GM19238 (cell line): Measurements from ENCODE around the gene FHL5.
"Not testable (repeated sequence)": the region's sequence is repeated elsewhere in the genome, so short reads cannot be mapped to it uniquely, and the experiment has no call there.

Experiments
- DNase-seq: peaks from one replicate; pipeline ENCODE4 v3.0.0; 2011; ENCODE audit warnings: low spot score; ENCODE audit not compliant: insufficient read length

Gene FHL5

DNA sequence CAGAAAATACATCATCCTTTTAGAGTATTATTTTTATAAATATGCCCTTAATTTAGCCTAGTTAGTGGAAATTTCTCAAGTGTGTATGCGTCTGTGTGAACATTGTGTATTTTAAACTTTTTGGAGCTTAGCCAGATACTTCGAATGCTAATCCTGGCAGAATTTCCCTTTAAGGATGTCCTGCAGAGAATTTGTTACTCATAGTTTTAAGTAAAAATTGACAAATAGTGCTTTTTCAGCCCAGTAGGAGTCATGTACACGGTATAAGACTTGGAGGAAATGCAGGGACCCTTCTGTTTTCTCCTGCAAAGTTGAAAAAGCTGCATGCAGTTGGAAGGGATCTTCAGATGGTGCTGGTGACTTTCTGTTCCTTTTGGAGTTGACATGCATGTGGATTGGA lies at the start of gene FHL5:
TSS of gene FHL5 (plus strand) at position 243 of the 400 bp plus-strand sequence. CDS start 40,486 bp downstream, outside the sequence.
- no peak for DNase-seq

GRCh38 chr6:96520171-96521115 lies 42.5 kb upstream of the FHL5 start:
- DNase-seq, result no peak

DNA sequence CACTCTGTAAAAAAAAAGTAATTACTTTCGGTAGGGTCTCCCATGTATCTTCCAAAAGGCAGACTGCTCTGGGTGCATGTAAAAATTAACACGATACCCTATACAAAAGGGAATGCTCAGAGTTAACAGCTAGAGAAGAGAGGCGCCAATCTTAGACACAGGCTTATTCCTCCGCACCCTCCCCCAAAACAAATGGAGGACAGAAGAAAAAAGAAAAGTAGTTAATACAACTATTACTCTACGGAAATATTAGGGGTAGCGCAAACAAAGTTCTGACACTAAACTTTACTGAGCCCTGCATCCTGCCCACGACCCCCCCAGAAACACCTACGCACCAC lies 41.7 kb upstream of the FHL5 start:
- DNase-seq, result no peak

DNA sequence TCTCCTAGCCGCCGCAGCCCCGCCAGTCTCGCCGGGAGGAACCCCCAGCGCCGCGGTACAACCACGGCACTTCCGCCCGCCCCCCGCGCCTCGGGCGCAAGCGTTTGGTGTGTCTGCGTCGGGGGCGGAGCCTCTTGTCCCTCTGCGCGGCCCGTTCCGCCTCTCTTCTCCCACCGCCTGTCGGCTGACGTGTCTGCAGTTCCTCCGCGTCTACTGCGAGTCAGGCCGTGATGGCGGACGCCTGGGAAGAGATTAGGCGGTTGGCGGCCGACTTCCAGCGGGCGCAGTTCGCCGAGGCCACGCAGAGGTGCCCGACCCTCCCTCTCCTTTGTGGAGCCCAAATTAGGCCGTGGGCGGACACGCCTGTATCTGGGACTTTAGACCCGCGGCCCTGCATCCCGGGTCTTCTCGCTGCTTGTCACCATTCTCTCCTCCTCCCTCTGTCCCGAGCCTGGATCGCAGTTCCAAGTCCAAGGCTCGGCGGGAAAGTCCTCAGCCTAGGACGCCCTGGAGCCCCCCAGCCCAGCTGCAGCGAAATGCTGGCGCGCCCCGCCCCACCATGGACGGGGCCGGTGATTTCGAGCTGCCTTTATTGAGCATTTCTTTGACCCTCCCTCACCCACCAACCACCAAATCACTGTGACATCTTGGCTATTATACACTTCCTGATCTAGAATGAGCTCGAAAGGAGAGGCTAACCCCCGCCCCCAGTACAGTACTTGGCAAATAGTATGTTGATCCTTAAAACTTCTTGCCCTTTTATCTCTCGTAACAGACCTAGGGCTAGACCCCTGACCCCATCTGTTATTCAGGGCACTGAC lies 41.1 kb upstream of the FHL5 start, which contains the start of gene UFL1:
TSS of gene UFL1 (plus strand) at position 163 of the 821 bp plus-strand sequence. CDS start at position 231, 68 bp downstream.
- DNase-seq, result peak; percentile 50

DNA sequence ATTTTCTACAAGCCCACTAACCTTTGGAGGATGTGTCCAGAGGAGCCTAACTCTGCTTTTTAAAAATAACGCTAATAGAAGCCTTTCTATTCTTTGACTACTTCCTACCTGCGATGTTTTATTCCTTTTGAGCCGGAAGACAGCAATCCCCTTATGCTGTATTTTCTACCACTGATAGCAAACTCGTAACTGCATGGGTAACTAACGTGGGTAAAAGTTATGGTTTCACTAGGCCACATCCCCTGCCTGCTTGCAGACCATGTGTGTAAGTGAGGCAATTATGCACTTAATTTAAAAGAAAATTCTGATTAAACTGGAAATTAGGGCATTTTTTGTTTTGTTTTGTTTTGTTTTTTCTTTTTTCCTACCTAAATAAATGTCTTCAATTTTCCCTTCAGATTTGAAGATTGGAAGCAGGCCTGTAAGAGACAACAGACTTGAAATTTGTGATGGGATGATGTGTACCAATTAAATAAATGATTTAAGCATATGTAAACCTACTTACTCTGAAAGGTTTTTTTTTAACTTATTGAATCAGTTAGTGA lies 40.4 kb upstream of the FHL5 start:
- DNase-seq, result no peak

GRCh38 chr6:96528193-96528592 lies 34.7 kb upstream of the FHL5 start:
- DNase-seq, result no peak

DNA sequence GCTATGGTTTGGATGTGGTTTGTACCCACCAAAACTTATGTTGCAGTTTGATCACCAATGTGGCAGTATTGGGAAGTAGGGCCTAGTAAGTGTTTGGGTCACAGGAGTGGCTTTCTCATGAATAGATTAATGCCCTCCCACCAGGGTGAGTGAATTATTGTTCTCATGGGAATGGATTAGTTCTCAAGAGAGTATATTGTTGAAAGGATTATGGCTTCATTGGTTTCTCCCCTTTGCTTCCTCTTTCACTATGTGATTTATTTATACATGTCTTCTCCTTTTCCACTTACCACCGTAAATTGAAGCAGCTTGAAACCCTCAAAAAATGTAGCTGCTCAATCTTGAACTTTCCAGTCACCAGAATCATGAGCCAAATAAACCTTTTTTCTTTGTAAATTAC lies 30.5 kb upstream of the FHL5 start:
- no peak for DNase-seq

DNA sequence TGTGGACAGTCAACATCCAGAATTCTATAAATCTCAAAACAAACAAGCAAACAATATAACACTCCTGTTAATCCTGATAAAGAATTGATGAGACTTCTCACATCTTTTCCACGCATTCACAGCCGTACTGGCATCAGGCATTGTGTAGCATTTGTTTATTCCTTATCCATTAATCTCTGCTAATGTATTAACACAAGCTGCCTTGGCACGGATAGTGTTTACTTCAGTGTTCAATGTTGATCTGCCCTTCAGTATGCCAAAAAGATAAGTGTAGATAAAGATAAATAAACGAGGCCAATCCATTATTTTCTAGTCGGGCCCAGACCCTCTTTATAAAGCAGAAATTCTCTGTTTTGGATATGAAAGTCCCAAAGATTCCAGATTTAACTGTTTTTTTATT lies 25.2 kb upstream of the FHL5 start:
- no peak for DNase-seq

GRCh38 chr6:96542702-96543101 lies 20.2 kb upstream of the FHL5 start:
- no peak for DNase-seq

DNA sequence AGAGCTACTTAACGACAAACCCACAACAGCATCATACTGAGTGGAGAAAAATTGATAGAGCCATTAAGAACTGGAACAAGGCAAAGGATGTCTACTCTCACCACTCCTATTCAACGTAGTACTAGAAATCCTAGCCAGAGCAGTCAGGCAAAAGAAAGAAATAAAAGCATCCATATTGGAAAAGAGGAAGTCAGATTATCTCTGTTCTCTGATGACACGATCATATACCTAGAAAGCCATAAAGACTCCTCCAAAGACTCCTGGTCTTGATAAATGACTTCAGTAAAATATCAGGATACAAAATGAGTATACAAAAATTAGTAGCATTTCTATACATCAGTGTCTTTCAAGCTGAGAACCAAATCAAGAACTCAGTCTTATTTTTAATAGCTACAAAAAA lies 17.0 kb upstream of the FHL5 start:
- DNase-seq, result no peak

DNA sequence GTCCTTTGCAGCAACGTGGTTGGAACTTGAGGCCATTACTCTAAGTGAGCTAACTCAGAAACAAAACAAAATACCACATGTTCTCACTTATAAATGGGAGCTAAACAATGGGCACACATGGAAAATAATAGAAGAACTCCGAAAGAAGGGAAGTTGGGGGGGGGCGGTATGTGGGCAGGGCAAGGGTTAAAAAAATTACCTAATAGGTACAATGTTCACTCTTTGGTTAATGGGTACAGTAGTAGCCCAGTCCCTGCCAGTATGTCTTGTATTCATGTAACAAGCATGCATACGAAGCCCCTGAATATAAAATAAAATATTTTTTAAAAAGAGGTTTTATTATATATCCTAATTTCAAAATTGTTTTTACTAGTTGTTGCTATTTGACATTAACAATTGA lies 15.3 kb upstream of the FHL5 start:
- DNase-seq, result no peak

GRCh38 chr6:96554558-96554957 lies 8.4 kb upstream of the FHL5 start:
- no peak for DNase-seq

- not testable (repeated sequence) for DNase-seq
Observed at GRCh38 chr6:96559740-96560139, 3.2 kb upstream of the FHL5 start.

DNA sequence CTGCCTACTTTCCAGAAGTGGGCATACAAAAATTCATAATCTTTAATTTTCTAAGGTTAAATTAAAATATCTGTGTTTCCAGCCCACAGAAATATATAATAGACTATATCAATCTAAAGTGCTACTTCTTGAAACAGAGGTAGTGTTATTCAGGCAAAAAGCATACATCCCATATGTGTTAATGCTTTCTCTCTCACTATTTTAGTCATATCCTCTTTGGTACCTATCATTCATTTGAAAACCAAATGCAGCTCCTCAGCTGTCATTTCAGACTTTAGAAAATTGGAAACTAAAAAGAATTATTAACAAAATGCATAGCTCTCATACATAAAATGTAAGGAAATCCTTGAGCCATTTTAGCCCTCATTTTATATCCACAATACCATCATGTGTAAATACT lies 925 bp downstream of the FHL5 start:
- DNase-seq, result no peak

DNA sequence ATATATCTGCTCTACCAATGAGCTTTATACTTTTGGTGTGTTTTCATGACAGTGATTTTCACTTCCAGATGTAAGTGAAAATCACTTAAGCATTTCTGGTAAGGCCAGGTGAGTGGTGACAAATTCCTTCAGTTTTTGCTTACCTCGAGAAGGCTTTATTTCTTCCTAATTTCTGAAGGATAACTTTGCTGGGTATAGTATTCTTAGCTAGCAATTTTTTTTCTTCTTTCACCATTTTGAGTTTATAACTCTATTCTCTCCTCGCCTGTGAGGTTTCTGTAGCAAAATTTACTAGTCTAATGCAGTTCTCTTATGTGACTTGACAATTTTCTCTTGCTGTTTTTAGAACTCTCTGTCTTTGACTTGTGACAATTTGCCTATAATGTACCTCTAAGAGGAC lies 7.1 kb downstream of the FHL5 start:
- DNase-seq, result no peak

DNA sequence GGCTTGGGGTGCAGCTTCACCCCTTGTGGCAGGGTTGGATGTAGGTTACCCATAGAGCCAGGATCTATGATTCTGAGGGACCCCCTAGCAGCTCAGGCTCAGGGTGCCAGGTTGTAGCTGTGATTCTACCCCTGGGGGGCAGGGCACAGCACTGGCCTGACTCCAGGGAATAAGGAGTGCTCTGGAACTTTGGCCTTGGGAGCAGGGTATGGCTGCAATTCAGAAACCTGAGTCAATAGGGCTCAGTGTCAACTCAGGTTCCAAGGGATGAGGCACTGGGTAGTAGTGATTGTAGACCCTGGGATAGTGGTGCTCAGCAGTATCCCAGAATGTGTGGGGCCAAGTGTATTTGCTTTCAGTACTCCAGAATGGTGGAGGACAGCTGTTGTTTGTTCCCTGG lies 8.6 kb downstream of the FHL5 start:
- DNase-seq, result no peak

- DNase-seq, result no peak
Observed at GRCh38 chr6:96575359-96575758, 12.4 kb downstream of the FHL5 start.

DNA sequence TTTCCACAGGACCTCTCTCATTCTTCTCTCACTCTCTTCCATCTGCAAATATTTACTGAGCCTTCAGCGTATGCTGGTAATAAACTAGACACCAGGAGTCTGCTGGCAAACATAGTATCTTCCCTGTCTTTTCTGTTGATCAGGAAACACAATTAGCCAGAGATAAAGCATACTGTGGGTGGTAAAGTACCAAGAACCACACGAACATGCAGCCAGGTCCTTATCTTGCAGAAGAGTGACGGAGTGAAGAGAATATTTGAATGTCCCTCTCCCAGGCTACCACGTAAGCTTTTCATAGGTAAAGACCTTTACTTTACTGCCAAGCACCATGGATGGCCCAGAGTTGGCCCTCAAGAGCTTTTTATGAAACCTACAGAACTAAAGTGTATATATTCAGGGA lies 13.3 kb downstream of the FHL5 start:
- no peak for DNase-seq

GRCh38 chr6:96582021-96582420 lies 19.1 kb downstream of the FHL5 start:
- no peak for DNase-seq

- DNase-seq, result no peak
Observed at GRCh38 chr6:96582436-96582835, 19.5 kb downstream of the FHL5 start.

DNA sequence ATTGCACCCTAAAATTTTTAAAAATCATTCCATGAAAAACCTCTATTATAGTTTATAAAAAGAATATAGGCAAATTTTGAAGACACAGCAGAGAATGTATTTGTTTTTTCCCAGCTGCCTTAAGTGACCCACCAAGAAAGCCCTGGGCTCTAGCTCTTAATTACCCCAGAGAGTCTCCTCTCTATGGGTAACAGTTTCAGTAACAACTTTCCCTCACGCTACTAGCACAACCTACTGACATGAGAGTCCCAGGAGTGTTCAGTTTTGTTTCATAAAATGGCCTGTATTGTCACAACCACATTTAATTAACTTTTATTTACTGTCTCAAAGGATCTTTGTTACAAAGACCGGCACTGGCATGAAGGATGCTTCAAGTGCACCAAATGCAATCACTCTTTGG lies 41.5 kb downstream of the FHL5 start:
- no peak for DNase-seq

DNA sequence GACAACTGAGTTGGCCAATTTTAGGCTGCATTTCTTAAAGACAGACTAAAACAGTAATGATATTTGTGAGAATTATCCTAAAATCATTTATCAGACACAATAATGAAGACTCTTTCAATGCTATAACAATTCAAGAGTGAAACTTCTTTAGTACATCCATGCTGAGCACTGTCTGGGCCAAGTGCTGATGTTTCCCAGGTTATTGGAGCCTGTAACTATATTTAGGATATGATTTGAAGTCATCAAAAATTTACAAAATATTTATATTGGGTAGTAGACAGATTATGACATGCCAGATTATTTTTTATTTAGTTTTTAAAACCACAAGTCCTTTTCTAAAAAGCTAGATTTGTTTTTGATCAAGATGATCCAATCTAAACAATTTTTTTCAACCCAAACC lies 45.1 kb downstream of the FHL5 start:
- DNase-seq, result no peak
